B cell (primary cell): ENCODE measurements around the gene MEAF6.

Experiments
- EZH2 ChIP-seq: IDR thresholded peaks from 2 replicates; pipeline ENCODE4 v1.6.1; 2012; ENCODE audit warnings: borderline replicate concordance, low read depth, mild to moderate bottlenecking, moderate library complexity, low read length; ENCODE audit not compliant: insufficient read depth, poor library complexity, severe bottlenecking
- TF ChIP-seq, protein P1 (sequence below): fragments of 200-600 bp; IDR thresholded peaks from one replicate; pipeline ENCODE4 v1.8.0; 2022; ENCODE audit warnings: antibody characterized with exemption, mild to moderate bottlenecking

DNA sequence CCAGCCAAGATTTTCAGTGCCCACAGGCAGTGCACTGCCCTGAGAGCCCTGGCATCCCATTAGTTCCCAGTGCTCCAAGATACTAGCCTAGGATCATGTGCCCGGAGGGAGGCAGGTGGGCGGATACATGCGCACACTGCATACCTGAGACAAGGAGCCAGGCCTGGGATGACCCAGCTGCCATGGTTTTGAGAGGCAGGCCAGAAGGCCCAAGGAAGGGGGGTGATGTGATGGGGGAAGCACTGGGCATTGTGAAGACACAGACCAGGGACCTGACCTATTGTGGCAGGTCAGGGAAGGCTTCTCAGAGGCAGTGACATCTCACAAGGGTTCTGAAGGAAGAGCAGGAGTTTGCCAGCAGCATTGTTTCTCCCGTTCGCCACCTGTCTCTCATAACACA is 36.6 kb downstream of the MEAF6 start:
- TF ChIP-seq, protein P1, sequence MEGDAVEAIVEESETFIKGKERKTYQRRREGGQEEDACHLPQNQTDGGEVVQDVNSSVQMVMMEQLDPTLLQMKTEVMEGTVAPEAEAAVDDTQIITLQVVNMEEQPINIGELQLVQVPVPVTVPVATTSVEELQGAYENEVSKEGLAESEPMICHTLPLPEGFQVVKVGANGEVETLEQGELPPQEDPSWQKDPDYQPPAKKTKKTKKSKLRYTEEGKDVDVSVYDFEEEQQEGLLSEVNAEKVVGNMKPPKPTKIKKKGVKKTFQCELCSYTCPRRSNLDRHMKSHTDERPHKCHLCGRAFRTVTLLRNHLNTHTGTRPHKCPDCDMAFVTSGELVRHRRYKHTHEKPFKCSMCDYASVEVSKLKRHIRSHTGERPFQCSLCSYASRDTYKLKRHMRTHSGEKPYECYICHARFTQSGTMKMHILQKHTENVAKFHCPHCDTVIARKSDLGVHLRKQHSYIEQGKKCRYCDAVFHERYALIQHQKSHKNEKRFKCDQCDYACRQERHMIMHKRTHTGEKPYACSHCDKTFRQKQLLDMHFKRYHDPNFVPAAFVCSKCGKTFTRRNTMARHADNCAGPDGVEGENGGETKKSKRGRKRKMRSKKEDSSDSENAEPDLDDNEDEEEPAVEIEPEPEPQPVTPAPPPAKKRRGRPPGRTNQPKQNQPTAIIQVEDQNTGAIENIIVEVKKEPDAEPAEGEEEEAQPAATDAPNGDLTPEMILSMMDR = no peak
- no peak for TF ChIP-seq EZH2
